SK-N-DZ (cell line): ENCODE results near the gene MED23. TPM values are rescaled to one million over a fixed set of nuclear protein-coding genes. Genes with fewer than 3 reads are reported as not detected.

ENCODE experiments used
- DNase-seq: peaks from one replicate; pipeline ENCODE4 v3.0.0-alpha.2; 2015; ENCODE audit warnings: low spot score
- polyA plus RNA-seq, 2 experiments: library from polyadenylated mRNA; depleted of rRNA; stranded (reverse); fragments of >200 nt; gene quantifications; 2 replicates each; pipeline ENCODE4 v1.2.3, GENCODE V29; 2014

The MED23 gene, protein sequence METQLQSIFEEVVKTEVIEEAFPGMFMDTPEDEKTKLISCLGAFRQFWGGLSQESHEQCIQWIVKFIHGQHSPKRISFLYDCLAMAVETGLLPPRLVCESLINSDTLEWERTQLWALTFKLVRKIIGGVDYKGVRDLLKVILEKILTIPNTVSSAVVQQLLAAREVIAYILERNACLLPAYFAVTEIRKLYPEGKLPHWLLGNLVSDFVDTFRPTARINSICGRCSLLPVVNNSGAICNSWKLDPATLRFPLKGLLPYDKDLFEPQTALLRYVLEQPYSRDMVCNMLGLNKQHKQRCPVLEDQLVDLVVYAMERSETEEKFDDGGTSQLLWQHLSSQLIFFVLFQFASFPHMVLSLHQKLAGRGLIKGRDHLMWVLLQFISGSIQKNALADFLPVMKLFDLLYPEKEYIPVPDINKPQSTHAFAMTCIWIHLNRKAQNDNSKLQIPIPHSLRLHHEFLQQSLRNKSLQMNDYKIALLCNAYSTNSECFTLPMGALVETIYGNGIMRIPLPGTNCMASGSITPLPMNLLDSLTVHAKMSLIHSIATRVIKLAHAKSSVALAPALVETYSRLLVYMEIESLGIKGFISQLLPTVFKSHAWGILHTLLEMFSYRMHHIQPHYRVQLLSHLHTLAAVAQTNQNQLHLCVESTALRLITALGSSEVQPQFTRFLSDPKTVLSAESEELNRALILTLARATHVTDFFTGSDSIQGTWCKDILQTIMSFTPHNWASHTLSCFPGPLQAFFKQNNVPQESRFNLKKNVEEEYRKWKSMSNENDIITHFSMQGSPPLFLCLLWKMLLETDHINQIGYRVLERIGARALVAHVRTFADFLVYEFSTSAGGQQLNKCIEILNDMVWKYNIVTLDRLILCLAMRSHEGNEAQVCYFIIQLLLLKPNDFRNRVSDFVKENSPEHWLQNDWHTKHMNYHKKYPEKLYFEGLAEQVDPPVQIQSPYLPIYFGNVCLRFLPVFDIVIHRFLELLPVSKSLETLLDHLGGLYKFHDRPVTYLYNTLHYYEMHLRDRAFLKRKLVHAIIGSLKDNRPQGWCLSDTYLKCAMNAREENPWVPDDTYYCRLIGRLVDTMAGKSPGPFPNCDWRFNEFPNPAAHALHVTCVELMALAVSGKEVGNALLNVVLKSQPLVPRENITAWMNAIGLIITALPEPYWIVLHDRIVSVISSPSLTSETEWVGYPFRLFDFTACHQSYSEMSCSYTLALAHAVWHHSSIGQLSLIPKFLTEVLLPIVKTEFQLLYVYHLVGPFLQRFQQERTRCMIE (N-terminal part only)
- polyA plus RNA-seq (2014; cell fraction: cytosol; rRNA removed) = 15.0 and 18.5 TPM in 2 replicates
- polyA plus RNA-seq (2014; cell fraction: nucleus; rRNA removed) = 86.9 and 100 TPM in 2 replicates

DNA sequence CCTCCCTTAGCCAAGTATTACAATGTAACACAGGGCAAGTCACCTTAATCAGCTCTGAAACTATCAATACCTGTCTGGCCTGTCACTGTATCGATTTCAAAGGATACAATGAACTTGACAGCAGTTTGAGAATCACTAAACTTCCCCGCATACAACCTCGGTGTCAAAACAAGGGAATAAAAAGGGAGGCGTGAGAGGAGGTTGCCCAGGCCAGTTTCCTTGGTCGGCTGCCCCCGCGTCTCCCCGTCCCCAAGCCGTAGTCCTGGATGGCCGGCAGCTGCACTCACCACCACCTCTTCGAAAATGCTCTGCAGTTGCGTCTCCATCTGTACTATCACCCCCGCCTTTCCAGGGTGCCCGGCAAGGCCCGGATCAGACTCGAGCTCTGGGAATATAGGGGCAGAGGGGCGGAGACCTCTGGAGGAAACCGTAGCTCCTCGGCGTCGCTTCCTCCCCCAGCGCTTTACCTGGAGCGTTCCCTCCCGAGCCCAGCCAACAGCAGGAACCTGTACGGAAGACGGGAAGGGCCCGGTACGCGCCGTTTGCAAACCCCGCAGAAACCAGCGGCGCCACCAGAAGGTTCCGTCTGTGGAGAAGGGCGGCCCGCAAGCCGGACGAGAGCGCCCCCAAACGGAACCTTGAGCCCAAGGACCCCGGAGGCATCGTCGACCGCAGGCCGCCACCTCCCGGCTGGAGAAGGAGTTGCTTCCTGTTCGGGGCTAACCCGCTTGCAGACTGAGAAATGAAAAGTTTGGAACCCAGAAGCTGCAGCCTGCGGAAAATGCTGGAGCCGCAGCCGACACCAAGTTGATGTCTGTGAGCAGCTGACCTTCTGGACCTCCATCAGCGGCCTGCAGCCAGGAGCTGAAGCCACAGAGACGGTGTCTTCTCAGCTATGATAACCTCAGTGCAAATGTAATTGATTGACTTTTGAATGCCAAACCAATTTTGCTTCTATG is at the start of gene MED23:
Gene MED23 (minus strand): TSS at position 519 of the 959 bp plus-strand sequence. CDS start 193 bp downstream, at position 326.
- DNase-seq = peak; percentile 93

DNA sequence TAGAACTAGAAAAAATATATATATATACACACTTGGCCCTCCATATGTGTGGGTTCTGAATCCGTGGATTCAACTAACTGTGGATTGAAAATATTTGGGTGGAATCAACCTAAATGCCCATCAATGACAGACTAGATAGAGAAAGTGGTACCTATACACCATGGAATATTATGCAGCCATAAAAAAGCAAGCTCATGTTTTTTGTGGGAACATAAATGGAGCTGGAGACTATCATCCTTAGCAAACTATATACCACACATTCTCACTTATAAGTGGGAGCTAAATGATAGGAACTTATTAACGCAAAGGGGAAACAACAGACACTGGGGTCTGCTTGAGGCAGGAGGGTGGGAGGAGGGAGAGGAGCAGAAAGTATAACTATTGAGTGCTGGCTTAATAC is 45.1 kb upstream of the MED23 start:
- no peak for DNase-seq

DNA sequence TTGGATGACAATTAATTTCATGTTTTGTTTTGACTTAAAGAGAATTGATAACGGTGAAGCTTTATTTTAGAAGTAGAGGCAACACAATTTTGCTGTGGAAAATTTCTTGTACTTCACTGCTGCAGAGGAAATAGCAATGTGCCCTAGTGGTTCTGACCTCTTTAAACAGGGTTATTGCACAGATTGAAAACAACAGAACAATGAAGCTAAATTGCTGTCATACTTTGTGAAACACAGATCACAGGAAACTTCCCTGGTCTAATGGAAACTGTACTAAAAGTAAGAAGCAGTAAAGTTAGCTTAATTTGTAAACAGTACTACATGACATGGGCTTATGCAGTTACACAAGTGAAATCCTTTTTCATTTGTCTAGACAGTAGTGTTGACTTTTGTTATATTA is 41.8 kb upstream of the MED23 start:
- no peak for DNase-seq

DNA sequence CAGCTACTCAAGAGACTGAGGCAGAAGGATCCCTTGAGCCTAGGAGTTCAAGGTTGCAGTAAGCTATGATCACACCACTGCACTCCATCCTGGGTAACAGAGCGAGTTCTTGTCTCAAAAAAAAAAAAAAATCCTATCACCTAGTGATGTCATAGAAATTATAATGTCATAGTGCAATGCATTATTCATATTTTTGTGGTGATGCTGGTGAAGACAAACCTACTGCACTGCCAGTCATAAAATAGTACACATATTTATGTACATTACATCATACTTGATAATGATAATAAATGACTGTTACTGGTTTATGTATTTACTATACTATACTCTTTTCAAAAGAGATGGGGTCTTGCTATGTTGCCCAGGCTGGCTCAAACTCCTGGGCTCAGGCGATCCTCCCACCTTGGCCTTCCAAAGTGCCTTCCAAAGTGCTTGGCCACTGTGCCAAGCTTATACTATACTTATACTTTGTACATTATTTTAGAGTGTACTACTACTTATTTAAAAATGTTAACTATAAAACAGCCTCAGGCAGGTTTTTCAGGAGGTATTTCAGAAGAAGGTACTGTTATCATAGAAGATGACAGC is 35.6 kb upstream of the MED23 start:
- DNase-seq = no peak

DNA sequence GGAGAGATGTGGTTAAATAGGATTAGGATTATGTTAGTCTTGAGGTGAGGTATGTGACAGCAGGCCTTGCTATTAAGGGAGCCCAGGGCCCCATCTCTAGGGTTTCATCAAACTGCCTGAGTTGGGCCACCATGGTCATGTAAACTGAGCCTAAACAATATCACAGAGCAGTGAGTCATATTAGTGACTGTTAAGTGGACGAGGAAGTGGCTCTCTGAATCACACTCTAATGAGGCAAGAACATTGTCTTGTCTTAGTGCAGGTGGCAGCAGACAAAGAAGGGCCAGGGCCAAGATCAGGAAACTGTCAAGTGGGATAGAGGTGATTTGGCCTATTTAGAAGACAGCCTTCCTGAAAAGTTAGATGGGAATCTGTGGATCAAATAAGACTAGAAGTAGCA is 32.2 kb upstream of the MED23 start:
- no peak for DNase-seq

DNA sequence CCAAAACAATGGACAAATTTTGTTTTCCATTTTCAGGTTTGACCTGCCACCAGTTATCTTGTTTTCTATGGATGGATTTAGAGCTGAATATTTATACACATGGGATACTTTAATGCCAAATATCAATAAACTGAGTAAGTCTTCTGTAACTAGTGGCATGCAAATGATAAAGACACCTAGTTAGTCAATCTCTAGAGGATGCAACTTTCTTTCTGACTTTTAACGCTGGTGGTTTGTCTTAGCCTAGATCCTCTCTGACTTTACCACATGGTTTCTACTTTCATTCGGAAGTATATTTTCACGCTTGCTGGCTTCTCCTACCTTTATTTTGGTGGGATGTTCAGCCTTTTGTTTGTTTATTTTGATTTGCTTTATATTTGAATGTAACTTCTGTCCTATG is 30.2 kb upstream of the MED23 start:
- no peak for DNase-seq

DNA sequence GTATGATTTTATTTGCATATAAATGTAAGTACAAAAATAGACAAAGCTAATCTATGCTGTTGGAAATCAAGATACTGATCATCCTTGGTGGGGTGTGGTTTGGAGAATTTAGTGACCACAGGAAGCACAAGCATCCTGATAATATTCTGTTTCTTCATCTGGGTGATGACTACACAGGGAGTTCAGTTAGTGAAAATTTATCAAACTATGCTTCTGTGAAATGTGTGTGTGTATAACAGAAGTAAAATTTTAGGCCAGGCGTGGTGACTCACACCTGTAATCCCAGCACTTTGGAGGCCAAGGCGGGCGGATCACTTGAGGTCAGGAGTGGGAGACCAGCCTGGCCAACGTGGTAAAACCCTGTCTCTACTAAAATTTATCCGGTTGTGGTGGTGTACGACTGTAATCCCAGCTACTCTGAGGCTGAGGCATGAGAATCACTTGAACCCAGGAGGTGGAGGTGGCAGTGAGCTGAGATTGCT is 29.6 kb upstream of the MED23 start:
- no peak for DNase-seq

DNA sequence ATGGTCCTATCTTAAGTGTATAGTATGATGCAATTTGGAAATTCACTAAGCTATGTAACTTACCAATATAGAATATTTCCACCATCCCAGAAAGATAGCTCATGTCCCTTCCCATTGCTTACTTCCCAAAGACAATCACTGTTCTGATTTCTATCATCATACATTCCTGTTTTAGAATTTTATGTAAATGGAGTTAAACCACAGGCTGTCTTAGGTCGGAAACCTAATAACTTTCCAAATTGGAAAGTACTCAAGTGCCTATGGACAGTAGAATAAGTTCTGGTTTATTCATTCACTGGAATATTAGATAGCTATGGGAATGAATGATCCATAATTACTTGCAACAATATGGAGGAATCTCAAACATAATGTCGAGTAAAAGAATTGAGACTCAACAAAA is 29.2 kb upstream of the MED23 start:
- DNase-seq = no peak

DNA sequence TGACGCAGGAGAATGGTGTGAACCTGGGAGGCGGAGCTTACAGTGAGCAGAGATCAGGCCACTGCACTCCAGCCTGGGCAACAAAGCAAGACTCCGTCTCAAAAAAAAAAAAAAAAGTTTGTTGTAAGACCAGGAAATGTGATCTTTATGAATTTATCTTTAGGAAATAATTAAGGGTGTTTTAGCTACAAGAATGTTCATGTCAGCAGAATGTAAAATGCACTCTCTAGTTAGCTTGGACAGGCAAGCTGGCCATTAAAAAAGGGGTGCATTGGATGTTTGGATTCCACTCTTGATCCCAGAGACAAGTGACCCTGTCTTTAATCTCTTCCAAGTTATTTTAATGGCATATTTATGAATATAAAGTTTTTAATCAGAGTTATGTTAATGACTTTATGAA is 28.6 kb upstream of the MED23 start:
- no peak for DNase-seq

DNA sequence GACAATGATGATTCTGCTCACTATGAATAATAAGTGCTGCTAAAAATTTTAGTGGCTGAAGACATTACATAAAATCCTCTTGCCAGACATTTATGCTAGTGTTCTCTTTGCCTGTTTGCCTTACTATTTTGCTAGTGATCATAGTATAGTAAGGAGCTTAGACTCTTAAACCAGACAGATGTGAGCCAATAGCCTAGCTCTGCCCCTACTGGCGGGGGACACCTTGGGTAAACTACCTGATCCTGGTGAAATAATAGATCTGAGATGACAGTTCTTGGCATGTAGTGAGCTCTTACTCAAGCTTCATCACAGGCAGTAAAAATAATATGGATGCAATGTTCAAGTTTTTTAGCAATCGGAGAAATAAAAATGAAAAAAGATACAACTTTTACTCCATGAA is 27.9 kb upstream of the MED23 start:
- no peak for DNase-seq

DNA sequence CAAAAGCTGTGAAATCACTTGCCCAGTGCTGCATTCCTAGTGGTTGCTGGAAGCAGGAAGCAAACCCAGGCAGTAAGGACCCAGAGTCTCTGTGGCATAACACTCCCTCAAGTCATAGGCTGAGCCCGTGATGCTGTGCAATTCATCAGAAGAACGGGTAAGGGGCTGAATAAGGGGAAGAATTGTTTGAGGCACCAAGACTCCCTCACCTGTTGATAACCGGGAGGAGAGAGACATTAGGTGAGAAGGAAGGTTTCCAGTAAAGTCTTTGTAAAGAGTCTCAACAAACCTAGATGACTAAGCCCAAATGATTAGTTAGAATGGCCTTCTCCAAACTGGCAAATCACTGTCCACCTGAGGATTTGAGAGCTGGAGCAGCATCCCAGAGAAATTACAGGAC is 27.3 kb upstream of the MED23 start:
- no peak for DNase-seq

DNA sequence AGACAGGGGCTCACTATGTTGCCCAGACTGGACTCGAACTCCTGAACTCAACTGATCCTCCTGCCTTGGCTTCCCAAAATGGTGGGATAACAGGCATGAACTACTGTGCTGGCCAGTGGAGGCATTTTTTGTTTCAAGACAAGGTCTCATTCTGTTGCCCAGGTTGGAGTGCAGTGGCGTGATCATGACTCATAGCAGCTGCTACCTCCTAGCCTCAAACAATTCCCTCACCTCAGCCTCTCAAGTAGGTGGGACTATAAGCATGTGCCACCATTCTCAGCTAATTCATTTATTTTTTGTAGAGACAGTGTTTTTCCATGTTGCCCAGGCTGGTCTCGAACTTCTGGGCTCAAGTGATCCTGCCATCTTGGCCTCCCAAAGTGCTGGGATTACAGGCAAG is 26.3 kb upstream of the MED23 start:
- no peak for DNase-seq

DNA sequence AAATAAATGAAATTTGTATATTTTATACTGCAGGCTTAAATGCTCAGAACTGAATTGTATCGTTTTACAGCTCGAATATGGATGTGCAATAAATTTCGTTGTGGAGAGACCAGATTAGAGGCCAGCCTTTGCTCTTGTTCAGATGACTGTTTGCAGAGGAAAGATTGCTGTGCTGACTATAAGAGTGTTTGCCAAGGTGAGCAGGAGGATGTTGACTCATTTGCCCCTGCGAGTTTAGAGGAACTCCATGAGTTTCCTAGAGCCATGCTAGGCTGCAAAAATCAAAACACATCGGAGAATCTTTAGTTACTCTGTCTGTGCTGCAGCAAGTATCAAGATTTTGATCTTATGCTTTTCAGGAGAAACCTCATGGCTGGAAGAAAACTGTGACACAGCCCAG is 24.4 kb upstream of the MED23 start:
- no peak for DNase-seq

DNA sequence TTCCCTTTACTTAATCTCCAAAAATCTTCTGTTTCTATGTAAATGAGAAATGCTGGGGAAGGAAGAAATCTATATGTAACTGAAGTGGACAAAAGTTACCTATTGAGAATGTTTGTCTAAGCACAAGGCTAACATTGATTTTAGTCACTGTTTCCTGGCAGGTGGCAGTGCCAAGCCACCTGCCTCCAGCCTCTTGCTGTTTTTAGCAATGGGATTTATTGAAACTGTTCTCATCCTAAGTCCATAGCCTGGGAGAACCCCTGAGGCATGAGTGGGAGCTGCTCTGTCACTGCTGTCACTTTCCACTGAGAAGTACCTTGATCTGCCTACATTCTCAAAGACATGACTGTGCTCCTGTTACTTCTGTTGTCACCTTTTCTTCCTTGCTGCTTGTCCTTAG is 23.7 kb upstream of the MED23 start:
- DNase-seq = no peak

DNA sequence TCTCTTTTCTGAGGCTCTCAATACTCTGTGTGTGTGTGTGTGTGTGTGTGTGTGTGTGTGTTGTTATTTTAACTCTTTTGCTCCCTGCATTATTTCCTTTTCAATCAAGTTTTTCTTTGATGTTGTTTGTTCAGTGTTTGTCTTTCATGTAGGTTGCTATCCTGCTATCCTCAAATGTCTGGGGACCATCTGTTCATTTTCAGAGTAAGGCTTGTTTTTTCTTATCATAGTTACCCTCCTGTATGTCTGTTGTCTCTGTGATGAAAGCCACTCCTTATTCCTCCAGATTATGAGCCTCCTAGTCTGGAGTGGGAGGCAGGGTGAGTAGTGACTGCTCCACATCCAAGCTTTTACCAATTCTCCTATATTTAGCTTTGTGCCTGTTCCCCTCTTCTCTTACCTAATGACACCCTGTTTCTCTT is 18.2 kb upstream of the MED23 start:
- DNase-seq = peak; percentile 26

DNA sequence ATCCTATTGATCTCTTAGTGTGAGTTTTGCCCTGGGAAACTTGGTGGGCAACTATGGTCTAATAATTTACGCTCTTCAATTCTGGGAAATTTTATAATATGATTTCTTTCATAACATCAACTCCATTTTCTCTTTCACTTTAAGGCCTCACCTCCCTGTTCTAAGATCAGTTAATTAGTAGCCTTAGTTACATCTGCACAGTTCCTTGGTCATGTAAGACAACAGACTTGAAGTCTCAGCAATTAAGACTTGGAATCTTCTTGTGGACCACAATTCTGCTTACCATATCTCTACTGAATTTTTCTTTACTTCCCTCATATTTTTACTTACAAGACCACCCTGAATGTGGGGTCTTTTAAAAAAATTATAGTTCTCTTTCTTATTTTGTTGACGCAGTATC is 17.8 kb upstream of the MED23 start:
- DNase-seq = no peak

DNA sequence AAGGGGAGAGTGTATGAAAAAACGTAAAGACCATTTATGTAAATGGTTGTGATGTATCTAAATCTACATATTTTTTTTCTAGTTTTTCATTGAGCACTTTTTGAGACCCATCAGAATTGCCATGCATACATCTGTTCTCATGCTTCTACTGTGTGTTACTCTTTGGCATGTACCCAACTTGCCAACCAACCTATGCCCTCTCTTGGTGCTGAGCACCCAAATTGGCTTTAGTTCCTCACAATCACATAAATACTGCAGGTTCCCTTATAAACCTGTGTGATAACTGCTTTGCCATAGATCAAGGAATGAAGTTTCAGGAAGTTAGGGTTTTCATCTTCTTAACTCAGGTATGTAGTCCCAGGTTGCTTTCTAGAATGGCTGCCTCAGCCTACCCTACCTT is 16.9 kb upstream of the MED23 start:
- DNase-seq = no peak

DNA sequence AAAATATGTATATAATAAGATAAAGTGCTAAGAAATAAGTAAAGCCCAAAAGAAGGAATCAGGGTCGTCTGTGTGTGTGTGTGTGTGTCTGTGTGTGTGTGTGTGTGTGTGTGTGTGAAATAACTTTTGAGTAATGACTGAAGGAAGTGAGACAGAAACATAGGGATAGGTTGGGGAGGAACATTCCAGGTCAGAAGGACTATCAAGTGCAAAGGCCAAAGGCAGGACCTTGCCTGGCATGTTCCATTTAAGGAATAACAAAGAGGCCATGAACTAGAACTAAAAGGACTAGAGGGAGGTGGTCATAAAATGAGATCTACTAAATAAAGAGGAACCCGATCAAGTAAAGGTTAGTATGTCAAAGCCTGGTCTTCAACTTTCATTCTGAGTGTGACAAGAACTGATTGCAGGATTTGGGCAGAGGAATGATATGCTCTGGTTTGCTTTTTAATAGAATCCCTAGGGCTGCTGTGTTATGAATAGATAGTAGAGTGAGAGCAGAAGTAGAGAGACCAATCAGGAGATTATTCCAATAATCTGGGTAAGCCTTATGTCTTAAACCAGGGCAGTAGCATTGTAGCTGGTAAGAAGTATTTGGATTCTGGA is 15.9 kb upstream of the MED23 start:
- DNase-seq = no peak

DNA sequence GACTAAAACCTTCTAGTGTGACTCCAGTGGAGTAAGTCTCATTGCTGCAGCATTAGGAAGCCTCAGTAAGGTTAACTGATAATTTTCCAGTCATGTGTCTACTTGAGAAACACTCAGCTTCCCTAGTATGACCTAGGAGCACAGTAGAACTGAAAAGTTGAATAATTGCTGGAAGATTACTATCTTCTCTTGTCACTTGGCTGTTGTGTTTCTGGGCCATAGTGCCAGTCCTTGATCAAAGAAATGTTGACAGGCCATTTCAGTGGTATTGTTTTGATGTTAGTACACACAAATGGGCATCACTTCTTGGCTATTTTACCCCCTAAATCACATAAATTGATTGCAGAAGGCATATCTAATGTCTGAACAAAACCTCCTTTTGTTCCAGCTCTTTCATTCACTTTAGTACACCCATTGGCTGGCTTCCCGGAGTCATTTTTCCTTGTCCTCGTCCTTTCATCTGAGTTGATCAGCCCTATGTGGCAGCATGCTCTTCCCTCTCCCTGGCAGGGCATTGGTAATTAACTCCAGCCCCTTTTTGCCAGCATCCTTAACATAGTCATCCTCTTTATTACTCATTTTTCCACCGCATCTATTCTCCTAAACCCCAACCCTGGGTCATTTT is 15.1 kb upstream of the MED23 start:
- no peak for DNase-seq
